Measurements from ENCODE around the gene STAMBP. TPM values are rescaled to one million over a fixed set of nuclear protein-coding genes. Genes with fewer than 3 reads are reported as not detected.

Gene STAMBP
- total and polyA plus RNA-seq, 9 of the 15 experiments (the other 6 are each of a cell fraction or from before 2014, with no cell fraction given) = 36.9 to 75.2 (median 48.8) TPM

DNA sequence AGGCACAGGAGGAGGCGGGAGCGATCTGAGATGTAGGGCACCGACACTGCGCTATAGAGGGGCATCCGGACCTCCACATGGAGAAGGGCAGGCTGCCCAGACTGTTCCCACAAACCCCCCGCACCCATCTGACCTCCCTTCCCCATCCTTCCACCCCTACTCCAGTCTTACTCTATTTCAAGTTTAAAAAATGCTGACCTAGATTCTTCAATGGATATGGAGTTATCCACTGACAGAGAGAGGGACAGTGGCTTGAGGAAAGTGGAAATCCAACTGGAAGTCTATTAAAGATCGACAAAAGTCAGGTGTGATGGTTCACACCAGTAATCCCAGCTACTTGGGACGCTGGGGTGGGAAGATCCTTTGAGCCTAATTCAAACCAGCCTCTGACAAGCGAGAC lies 92.8 kb downstream of the STAMBP start:
- FAIRE-seq (no peak), DNase-seq (ENCODE audit: extremely low read depth in 1 of 4, low spot score in 3 of 4) (no peak), ATAC-seq (peak; percentile 17)
- in situ Hi-C loops (cut with MboI) (no loop called here), intact Hi-C loops (cut with micrococcal nuclease) (loop anchor here (1.0 to 10.0 kb wide), 2 partner anchors 66 to 223 kb away; partner anchors contain the start of gene BOLA3)
- Histone ChIP-seq H4K20me1 (replicated peaks; ENCODE audit: control insufficient read depth, insufficient read depth, low read length) (no peaks in the 10 kb centered on the region), H3K9ac (ENCODE audit: insufficient read depth in 1 of 2, low read depth in 2 of 2, low read length in 2 of 2) (peak overlapping the region in 1 of 2 experiments; percentile 66; a peak in 2 of 4 replicates), H3K36me3 (ENCODE audit: control insufficient read depth, insufficient read depth, low read length) (no peaks in the 10 kb centered on the region), H3K79me2 (ENCODE audit: control insufficient read depth, insufficient read depth, low read length) (no peaks in the 10 kb centered on the region), H3K9me1 (ENCODE audit: control insufficient read depth, insufficient read depth, low read length) (no peaks in the 10 kb centered on the region), H3K4me3 (no peak overlapping the region), H3K27me3 (ENCODE audit: control insufficient read depth in 2 of 2, insufficient read depth in 2 of 2, low read length in 2 of 2) (no peaks in the 10 kb centered on the region), H3K9me3 (replicated peaks; ENCODE audit: control insufficient read depth, insufficient read depth, low read depth, low read length) (no peaks in the 10 kb centered on the region), H3K4me1 (replicated peaks in 1 of 2; ENCODE audit: control insufficient read depth in 2 of 2, insufficient read depth in 2 of 2, low read length in 2 of 2) (peaks cover 12 to 21% of the 10 kb centered on the region in 2 experiments), H3K4me2 (ENCODE audit: insufficient read depth, low read length) (peak overlapping the region; percentile 36; the same call in 1 of the 2 replicates), H3K27ac (ENCODE audit: extremely low read depth, low read depth, low read length) (no peak overlapping the region), H2AFZ (ENCODE audit: low read depth, low read length) (peak overlapping the region; percentile 93)
- ChIA-PET CTCF (ENCODE audit: low intra/inter-chr PET ratio) (no interaction called here), POLR2A (interaction anchor here (0.7 to 1.4 kb wide), 5 partner anchors 8 to 313 kb away, joined by 3 to 8 read pairs (median 4); partner anchors contain the start of gene BOLA3)
- BruUV-seq (replicated peaks) = no TSS peak
- 64% methylated on average over 9 of the region's 9 CpGs for WGBS (ENCODE audit: insufficient coverage, low coverage, missing lambda C conversion rate)
- TF ChIP-seq MAFG (tag; conservative IDR thresholded peaks at IDR 0.05) = 0 out of 2 replicates have a peak, but pooled peaks have one; percentile 28
- no peak for TF ChIP-seq ZNF354B (CRISPR knock-in tag; IDR thresholded peaks at IDR 0.05)
- TF ChIP-seq ZNF445 (CRISPR knock-in tag; IDR thresholded peaks at IDR 0.05; ENCODE audit: low read depth) = no peak
- no peak for TF ChIP-seq TCF7 (IDR thresholded peaks at IDR 0.05; ENCODE audit: borderline replicate concordance)
- peak; percentile 10; the same call in 1 of the 2 replicates for TF ChIP-seq MAFF (IDR thresholded peaks at IDR 0.05; ENCODE audit: low read length)
- TF ChIP-seq RBM15 (IDR thresholded peaks at IDR 0.05; ENCODE audit: insufficient read depth, low read length) = no peak
- TF ChIP-seq ZNF316 (IDR thresholded peaks at IDR 0.05) = peak; percentile 90
- TF ChIP-seq CBFB (CRISPR knock-in tag; IDR thresholded peaks at IDR 0.05) = no peak
- no peak for TF ChIP-seq MAFK (IDR thresholded peaks at IDR 0.05; ENCODE audit: low read length)
- TF ChIP-seq BCL6 (CRISPR knock-in tag; IDR thresholded peaks at IDR 0.05) = no peak
- TF ChIP-seq ATF2 (CRISPR knock-in tag; IDR thresholded peaks at IDR 0.05) = no peak
- no peak for TF ChIP-seq CCNT2 (IDR thresholded peaks at IDR 0.05; ENCODE audit: borderline replicate concordance, extremely low read depth, insufficient read length, low read depth, low read length)
- no peak for TF ChIP-seq ZNF518B (CRISPR knock-in tag; IDR thresholded peaks at IDR 0.05)
- no peak for TF ChIP-seq ZEB2 (IDR thresholded peaks at IDR 0.05)
- TF ChIP-seq ETV1 (tag; conservative IDR thresholded peaks at IDR 0.05; ENCODE audit: low read depth) = no peak
- no peak for TF ChIP-seq DIDO1 (tag; IDR thresholded peaks at IDR 0.05; ENCODE audit: low read depth)
- TF ChIP-seq, protein P1, sequence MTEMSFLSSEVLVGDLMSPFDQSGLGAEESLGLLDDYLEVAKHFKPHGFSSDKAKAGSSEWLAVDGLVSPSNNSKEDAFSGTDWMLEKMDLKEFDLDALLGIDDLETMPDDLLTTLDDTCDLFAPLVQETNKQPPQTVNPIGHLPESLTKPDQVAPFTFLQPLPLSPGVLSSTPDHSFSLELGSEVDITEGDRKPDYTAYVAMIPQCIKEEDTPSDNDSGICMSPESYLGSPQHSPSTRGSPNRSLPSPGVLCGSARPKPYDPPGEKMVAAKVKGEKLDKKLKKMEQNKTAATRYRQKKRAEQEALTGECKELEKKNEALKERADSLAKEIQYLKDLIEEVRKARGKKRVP (CRISPR knock-in tag; IDR thresholded peaks at IDR 0.05) = no peak
- TF ChIP-seq, protein P2, sequence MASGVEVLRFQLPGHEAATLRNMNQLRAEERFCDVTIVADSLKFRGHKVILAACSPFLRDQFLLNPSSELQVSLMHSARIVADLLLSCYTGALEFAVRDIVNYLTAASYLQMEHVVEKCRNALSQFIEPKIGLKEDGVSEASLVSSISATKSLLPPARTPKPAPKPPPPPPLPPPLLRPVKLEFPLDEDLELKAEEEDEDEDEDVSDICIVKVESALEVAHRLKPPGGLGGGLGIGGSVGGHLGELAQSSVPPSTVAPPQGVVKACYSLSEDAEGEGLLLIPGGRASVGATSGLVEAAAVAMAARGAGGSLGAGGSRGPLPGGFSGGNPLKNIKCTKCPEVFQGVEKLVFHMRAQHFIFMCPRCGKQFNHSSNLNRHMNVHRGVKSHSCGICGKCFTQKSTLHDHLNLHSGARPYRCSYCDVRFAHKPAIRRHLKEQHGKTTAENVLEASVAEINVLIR (CRISPR knock-in tag; IDR thresholded peaks at IDR 0.05) = no peak
